Jurkat, Clone E6-1 (cell line): ENCODE measurements around the gene TOB1.
"Not testable (repeated sequence)": the region's sequence is repeated elsewhere in the genome, so short reads cannot be mapped to it uniquely, and the experiment has no call there.

Experiments
- DNase-seq: peaks from one replicate; pipeline ENCODE4 v3.0.0-alpha.2; 2011; ENCODE audit warnings: low read depth, low spot score
- H3K4me3 ChIP-seq: 2 replicates; pipeline ENCODE4 v1.5.1; 2011; ENCODE audit warnings: mild to moderate bottlenecking, low read length, control low read depth, moderate library complexity

Gene TOB1

GRCh38 chr17:50875074-50875473, 8.9 kb upstream of the TOB1 start:
- H3K4me3 ChIP-seq: no peak overlapping the region
- no peak for DNase-seq

DNA sequence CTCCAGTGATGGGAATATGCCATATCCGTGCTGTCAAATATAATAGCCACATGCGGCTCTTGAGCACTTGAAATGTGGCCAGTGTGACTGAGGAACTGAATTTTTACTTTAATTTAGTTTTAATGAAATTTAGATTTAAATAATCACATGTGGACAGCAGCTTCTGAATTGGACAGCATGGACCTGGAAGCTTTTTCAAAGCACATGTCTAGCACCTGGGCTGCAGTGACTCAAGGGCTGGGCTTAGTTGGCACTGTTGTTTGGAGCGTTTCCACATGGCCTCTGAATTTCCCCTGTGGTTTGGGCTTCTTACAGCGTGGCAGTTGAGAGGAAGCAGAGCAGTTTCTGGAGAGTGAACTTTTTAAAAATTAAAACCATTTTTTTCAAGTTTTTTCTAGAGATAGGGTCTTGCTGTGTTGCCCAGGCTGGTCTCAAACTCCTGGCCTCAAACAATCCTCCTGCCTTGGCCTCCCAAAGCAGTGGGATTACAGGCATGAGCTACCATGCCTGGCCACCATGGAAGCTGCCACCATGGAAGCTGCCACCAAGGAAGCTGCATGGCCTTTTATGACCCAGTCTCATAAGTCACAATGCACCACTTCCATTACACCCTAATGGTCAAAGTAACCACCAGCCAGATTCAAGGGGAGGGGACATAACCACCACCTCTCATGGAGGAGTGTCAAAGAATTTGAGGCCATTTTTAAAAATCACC, 6.7 kb upstream of the TOB1 start:
- DNase-seq: peak; percentile 65
- H3K4me3 ChIP-seq: no peak overlapping the region

DNA sequence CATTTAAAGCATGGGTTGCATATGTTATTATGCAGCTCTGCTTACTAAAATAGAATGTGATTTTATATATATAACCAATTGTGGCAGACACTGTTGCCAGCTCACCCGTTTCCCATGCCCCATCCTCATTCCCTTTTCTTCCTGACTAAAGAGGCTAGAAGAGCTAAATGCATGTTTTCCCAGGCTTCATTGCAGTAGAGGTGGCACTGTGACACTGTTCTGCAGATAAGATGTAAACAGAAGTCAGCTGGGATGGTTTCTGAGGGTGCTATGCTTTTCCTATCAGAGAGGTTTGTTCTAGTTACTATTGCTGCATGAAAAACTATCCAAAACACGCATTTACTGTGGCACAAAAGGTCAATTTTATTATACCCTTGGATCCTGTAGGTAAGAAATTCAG, 5.7 kb upstream of the TOB1 start:
- no peak for DNase-seq
- H3K4me3 ChIP-seq: no peak overlapping the region

GRCh38 chr17:50871364-50871763, 5.2 kb upstream of the TOB1 start:
- DNase-seq: peak; percentile 72
- no peak overlapping the region for H3K4me3 ChIP-seq

- H3K4me3 ChIP-seq: no peak overlapping the region
- no peak for DNase-seq
Observed at GRCh38 chr17:50868602-50869001, 2.4 kb upstream of the TOB1 start.

DNA sequence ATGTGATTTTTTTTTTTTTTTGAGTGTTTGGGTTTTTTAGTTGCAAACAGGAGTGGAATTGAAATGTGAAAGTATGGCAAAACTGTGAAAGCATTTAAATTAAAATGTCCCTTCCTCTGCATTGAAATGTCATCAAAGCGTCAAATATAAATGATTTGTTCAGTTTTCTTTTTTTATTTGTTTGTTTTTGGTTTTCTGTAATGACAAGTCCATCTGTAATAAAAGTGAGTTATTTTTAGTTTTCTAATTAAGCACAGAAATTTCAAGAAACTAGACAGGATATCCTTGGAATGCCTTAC, 1.9 kb upstream of the TOB1 start:
- DNase-seq: no peak
- peak overlapping the region; percentile 85 for H3K4me3 ChIP-seq

DNA sequence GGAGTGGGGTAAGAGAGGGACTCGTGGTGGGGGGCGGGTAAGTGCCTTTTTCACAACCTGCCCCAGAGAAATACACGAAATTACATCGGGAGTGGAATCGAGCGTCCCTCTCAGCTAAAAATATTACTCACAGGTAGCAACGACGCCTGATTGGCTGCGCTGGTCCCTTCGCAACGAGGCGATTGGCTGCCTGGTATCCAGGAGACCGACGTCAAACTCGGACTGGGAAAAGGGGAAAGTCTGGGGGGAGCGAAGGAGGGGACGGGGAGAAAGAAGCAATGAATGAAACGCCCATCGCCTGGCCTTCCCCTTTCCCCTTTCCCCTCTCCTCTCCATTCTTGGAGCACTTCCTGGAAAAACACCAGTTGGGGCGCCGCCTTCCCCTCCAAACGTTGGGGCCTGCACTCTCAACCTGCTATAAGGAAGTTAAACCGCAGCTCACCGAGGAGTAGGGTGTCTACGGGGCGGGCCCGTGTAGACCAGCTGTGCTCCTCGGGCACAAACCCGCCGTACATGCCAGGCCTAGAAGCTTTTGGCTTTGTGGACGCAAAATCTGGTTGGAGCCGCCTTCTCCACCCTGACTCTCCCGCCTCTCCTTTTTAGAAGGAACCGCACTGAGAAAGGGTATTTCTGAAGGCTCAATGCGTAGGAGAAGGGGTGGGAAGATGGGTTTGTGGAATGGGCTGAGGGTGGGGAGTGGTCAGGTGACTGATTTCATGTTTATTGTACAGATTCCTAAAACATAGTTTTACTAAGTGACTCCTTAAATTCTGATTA, 1.4 kb upstream of the TOB1 start:
- peak overlapping the region; percentile 85 for H3K4me3 ChIP-seq
- peak; percentile 90 for DNase-seq

DNA sequence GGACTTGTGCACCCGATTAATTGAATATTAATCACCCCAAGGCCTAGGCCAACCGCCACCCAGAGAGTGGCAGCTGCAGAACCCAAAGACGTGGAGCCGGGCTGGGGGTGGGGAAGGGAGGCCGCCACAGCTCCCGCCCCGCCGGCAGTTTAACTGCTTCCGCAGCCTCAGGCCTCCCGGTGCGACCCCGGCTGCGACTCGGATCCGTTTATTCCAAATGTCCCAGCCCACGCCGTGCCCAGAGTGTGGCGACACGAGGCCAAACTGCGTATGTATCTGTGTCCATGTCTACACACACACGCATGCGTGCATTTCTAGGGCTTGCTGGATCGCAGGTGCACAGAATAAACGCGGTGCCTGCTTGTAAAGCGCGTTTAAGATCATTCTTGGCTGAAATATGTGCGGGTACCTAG, 802 bp upstream of the TOB1 start:
- no peak for DNase-seq
- peak overlapping the region; percentile 85 for H3K4me3 ChIP-seq

GRCh38 chr17:50865868-50866260, 290 bp downstream of the TOB1 start:
- no peak for DNase-seq

GRCh38 chr17:50865060-50865867, 890 bp downstream of the TOB1 start:
- peak overlapping the region; percentile 67 for H3K4me3 ChIP-seq
- DNase-seq: peak; percentile 43

More at GRCh38 chr17:50865868-50866260, 290 bp downstream of the TOB1 start:
- H3K4me3 ChIP-seq: peak overlapping the region; percentile 67

DNA sequence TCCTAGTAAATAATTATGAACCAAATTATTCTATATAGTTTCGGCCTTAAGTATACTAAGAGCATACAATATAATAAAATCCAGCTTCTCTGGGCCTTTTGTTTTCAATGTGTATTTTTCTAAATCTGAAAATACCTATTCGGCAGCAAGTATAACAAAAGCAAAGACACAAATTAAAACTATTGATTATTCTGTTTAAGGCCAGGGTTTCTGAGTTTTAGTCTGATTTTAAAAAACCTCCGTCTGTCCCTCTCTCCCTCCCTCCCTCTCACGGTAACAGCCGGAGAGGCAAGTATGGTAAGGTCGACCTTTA, 1.5 kb downstream of the TOB1 start:
- no peak for DNase-seq
- peak overlapping the region; percentile 67 for H3K4me3 ChIP-seq

- DNase-seq: no peak
- no peak overlapping the region for H3K4me3 ChIP-seq
Observed at GRCh38 chr17:50863931-50864330, 2.2 kb downstream of the TOB1 start.

GRCh38 chr17:50863221-50863843, 2.8 kb downstream of the TOB1 start:
- no peak for DNase-seq
- H3K4me3 ChIP-seq: no peak overlapping the region

- no peak for DNase-seq
- no peak overlapping the region for H3K4me3 ChIP-seq
Observed at GRCh38 chr17:50861822-50862528, 4.2 kb downstream of the TOB1 start.

DNA sequence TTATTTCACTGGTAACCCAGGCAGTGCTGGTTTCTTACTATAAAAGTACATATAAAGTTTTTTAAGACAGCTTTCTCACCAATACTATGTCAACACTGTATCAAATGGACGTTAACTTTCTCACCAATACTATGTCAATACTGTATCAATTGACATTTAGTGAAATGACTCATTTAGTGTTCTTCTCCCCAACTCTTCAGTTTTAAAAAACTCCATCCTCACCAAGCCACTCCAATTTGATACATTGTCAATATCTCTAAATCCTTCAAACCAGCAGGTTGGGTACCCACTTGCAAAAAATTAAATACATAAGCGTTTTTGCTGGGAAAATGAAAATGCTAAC, 4.8 kb downstream of the TOB1 start:
- H3K4me3 ChIP-seq: no peak overlapping the region
- DNase-seq: no peak

GRCh38 chr17:50859727-50860126, 6.4 kb downstream of the TOB1 start:
- not testable (repeated sequence) for H3K4me3 ChIP-seq, DNase-seq

- H3K4me3 ChIP-seq: no peak overlapping the region
- no peak for DNase-seq
Observed at GRCh38 chr17:50858486-50859225, 7.5 kb downstream of the TOB1 start.

DNA sequence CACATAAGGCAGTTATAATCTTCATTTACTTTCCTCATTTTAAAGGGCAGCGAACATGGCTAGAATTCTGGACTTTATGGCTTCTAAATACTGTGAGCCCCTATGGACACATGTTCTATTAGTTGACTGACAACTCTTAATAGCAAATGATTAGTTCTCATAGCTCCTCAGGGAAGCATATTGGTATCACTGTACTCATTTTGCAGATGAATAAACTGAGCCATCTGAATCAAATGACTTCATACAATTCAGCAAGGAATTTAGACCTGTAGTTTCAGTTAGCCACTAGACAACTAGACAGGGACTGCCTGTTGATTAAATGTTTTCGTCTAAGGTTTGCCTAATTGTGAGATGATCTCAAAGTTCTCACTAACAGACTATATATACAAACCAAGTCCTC, 9.7 kb downstream of the TOB1 start:
- H3K4me3 ChIP-seq: no peak overlapping the region
- DNase-seq: no peak
